Measurements from ENCODE around the gene GIT1.
A peak's percentile ranks its signal among the peaks of the same experiment; 100 is the strongest.

Gene GIT1

GRCh38 chr17:29589524-29590410, at the start of gene GIT1:
Gene GIT1 (minus strand): TSS chr17:29589648. CDS start chr17:29589378, 270 bp downstream.
- peak; percentile 95 for DNase-seq

GRCh38 chr17:29633886-29634285, 44.4 kb upstream of the GIT1 start:
- DNase-seq, result no peak

- no peak for DNase-seq
Measured at GRCh38 chr17:29630630-29631193, 41.3 kb upstream of the GIT1 start.

GRCh38 chr17:29629839-29630238, 40.4 kb upstream of the GIT1 start:
- DNase-seq, result no peak

GRCh38 chr17:29628644-29629043, 39.2 kb upstream of the GIT1 start:
- no peak for DNase-seq

- no peak for DNase-seq
Measured at GRCh38 chr17:29627951-29628350, 38.5 kb upstream of the GIT1 start.

- DNase-seq, result peak; percentile 45
Measured at GRCh38 chr17:29625037-29625750, 35.7 kb upstream of the GIT1 start.

GRCh38 chr17:29624586-29624985, 35.1 kb upstream of the GIT1 start:
- no peak for DNase-seq

- DNase-seq, result no peak
Measured at GRCh38 chr17:29623283-29623647, 33.8 kb upstream of the GIT1 start.

- peak; percentile 88 for DNase-seq
Measured at GRCh38 chr17:29622337-29623282, 33.2 kb upstream of the GIT1 start, which contains the start of gene CORO6. Gene CORO6 (minus strand): TSS chr17:29622912. CDS start chr17:29621421, 1,491 bp downstream.

- peak; percentile 47 for DNase-seq
Measured at GRCh38 chr17:29621751-29622194, 32.3 kb upstream of the GIT1 start.

GRCh38 chr17:29620779-29621500, 31.5 kb upstream of the GIT1 start:
- peak; percentile 48 for DNase-seq

GRCh38 chr17:29620271-29620670, 30.8 kb upstream of the GIT1 start:
- no peak for DNase-seq

GRCh38 chr17:29619251-29619650, 29.8 kb upstream of the GIT1 start:
- DNase-seq, result no peak

- DNase-seq, result no peak
Measured at GRCh38 chr17:29618272-29619065, 29.0 kb upstream of the GIT1 start.

GRCh38 chr17:29617481-29618271, 28.2 kb upstream of the GIT1 start:
- DNase-seq, result peak; percentile 95

- DNase-seq, result peak; percentile 97
Measured at GRCh38 chr17:29617125-29617480, 27.7 kb upstream of the GIT1 start.

GRCh38 chr17:29616300-29617048, 27.0 kb upstream of the GIT1 start:
- peak; percentile 71 for DNase-seq
